ENCODE measurements around the gene MAK. TPM values are rescaled to one million over a fixed set of nuclear protein-coding genes. Genes with fewer than 3 reads are reported as not detected.

Gene MAK
- total and polyA plus RNA-seq, 2 experiments from 2014 or later = 0.05 TPM; not detected in 1

GRCh38 chr6:10837622-10837994, 731 bp downstream of the MAK start:
- peak overlapping the region; percentile 77 for H2AFZ ChIP-seq
- WGBS (ENCODE audit: low lambda C conversion rate, missing lambda C conversion rate) = 3% methylated on average over 22 of the region's 22 CpGs
- no peaks in the 10 kb centered on the region for H3K36me3 ChIP-seq (replicated peaks; ENCODE audit: insufficient read depth, low read depth)
- peaks cover 25% of the 10 kb centered on the region for H3K27me3 ChIP-seq
- H3K4me3 ChIP-seq = peak overlapping the region; percentile 59
- H3K4me1 ChIP-seq (ENCODE audit: insufficient read depth) = peaks cover 3% of the 10 kb centered on the region
- no peaks in the 10 kb centered on the region for H3K9me2 ChIP-seq (replicated peaks; ENCODE audit: insufficient read depth)
- peak; percentile 21 for DNase-seq (ENCODE audit: low spot score)
- TF ChIP-seq CTCF (IDR thresholded peaks at IDR 0.05; ENCODE audit: poor library complexity) = no peak
- TF ChIP-seq EZH2phosphoT487 (IDR thresholded peaks at IDR 0.05; ENCODE audit: low read depth, severe bottlenecking, unreplicated experiment) = no peak
- TF ChIP-seq EZH2 (IDR thresholded peaks at IDR 0.05; ENCODE audit: borderline replicate concordance) = no peak
- H4K20me1 ChIP-seq (ENCODE audit: insufficient read depth, poor library complexity, severe bottlenecking) = no peaks in the 10 kb centered on the region
- no peaks in the 10 kb centered on the region for H3K79me2 ChIP-seq
- no peak overlapping the region for H3K27ac ChIP-seq
- peak overlapping the region; percentile 99 for H3K4me2 ChIP-seq
- H3K9me3 ChIP-seq (ENCODE audit: low read depth) = no peaks in the 10 kb centered on the region

GRCh38 chr6:10837009-10837621, 1.2 kb downstream of the MAK start:
- TF ChIP-seq CTCF (IDR thresholded peaks at IDR 0.05; ENCODE audit: poor library complexity) (no peak), EZH2 (IDR thresholded peaks at IDR 0.05; ENCODE audit: borderline replicate concordance) (no peak), EZH2phosphoT487 (IDR thresholded peaks at IDR 0.05; ENCODE audit: low read depth, severe bottlenecking, unreplicated experiment) (no peak)
- no peaks in the 10 kb centered on the region for H3K9me2 ChIP-seq (replicated peaks; ENCODE audit: insufficient read depth)
- peaks cover 25% of the 10 kb centered on the region for H3K27me3 ChIP-seq
- peak; percentile 12 for DNase-seq (ENCODE audit: low spot score)
- H4K20me1 ChIP-seq (ENCODE audit: insufficient read depth, poor library complexity, severe bottlenecking) = no peaks in the 10 kb centered on the region
- peak overlapping the region; percentile 59 for H3K4me3 ChIP-seq
- peak overlapping the region; percentile 99 for H3K4me2 ChIP-seq
- H3K27ac ChIP-seq = no peak overlapping the region
- WGBS (ENCODE audit: low lambda C conversion rate, missing lambda C conversion rate) = 1% methylated on average over 20 of the region's 20 CpGs
- H3K79me2 ChIP-seq = no peaks in the 10 kb centered on the region
- no peaks in the 10 kb centered on the region for H3K36me3 ChIP-seq (replicated peaks; ENCODE audit: insufficient read depth, low read depth)
- peak overlapping the region; percentile 77 for H2AFZ ChIP-seq
- peaks cover 3% of the 10 kb centered on the region for H3K4me1 ChIP-seq (ENCODE audit: insufficient read depth)
- H3K9me3 ChIP-seq (ENCODE audit: low read depth) = no peaks in the 10 kb centered on the region

- H3K4me1 ChIP-seq (ENCODE audit: insufficient read depth) = peaks cover 3% of the 10 kb centered on the region
- no peaks in the 10 kb centered on the region for H4K20me1 ChIP-seq (ENCODE audit: insufficient read depth, poor library complexity, severe bottlenecking)
- no peaks in the 10 kb centered on the region for H3K9me3 ChIP-seq (ENCODE audit: low read depth)
- TF ChIP-seq EZH2 (IDR thresholded peaks at IDR 0.05; ENCODE audit: borderline replicate concordance) = no peak
- no peak for TF ChIP-seq EZH2phosphoT487 (IDR thresholded peaks at IDR 0.05; ENCODE audit: low read depth, severe bottlenecking, unreplicated experiment)
- no peak for TF ChIP-seq CTCF (IDR thresholded peaks at IDR 0.05; ENCODE audit: poor library complexity)
- H3K79me2 ChIP-seq = no peaks in the 10 kb centered on the region
- no peaks in the 10 kb centered on the region for H3K36me3 ChIP-seq (replicated peaks; ENCODE audit: insufficient read depth, low read depth)
- H3K4me2 ChIP-seq = no peak overlapping the region
- 82% methylated on average over 11 of the region's 11 CpGs for WGBS (ENCODE audit: low lambda C conversion rate, missing lambda C conversion rate)
- H3K4me3 ChIP-seq = no peak overlapping the region
- DNase-seq (ENCODE audit: low spot score) = no peak
- no peaks in the 10 kb centered on the region for H3K9me2 ChIP-seq (replicated peaks; ENCODE audit: insufficient read depth)
- peaks cover 21% of the 10 kb centered on the region for H3K27me3 ChIP-seq
- H2AFZ ChIP-seq = no peak overlapping the region
- H3K27ac ChIP-seq = no peak overlapping the region
Measured at GRCh38 chr6:10834823-10835222, 3.5 kb downstream of the MAK start.
